ENCODE measurements around the gene CANT1. TPM values are rescaled to one million over a fixed set of nuclear protein-coding genes. Genes with fewer than 3 reads are reported as not detected.
A peak's percentile ranks its signal among the peaks of the same experiment; 100 is the strongest.

The CANT1 gene
- total RNA-seq, 1 donor from 2014 or later: 33.3 TPM

GRCh38 chr17:79019632-79020584 is 10.3 kb upstream of the CANT1 start:
- Mint-ChIP-seq H3K9me3 (ENCODE audit: unreplicated experiment) (peaks cover 2% of the 10 kb centered on the region), H3K4me3 (ENCODE audit: unreplicated experiment) (no peak overlapping the region), H3K4me1 (ENCODE audit: low read depth, unreplicated experiment) (peaks cover 2% of the 10 kb centered on the region), H3K27me3 (ENCODE audit: unreplicated experiment) (peaks cover 25% of the 10 kb centered on the region), H3K36me3 (ENCODE audit: unreplicated experiment) (peaks cover 7% of the 10 kb centered on the region), H3K27ac (ENCODE audit: unreplicated experiment) (no peak overlapping the region)
- DNase-seq: peak; percentile 51
- peak; percentile 67 for TF ChIP-seq CTCF (IDR thresholded peaks at IDR 0.05; ENCODE audit: partially characterized antibody, unreplicated experiment)

GRCh38 chr17:79019261-79019631 is 9.7 kb upstream of the CANT1 start:
- no peak for TF ChIP-seq CTCF (IDR thresholded peaks at IDR 0.05; ENCODE audit: partially characterized antibody, unreplicated experiment)
- H3K4me1 Mint-ChIP-seq (ENCODE audit: low read depth, unreplicated experiment): peaks cover 2% of the 10 kb centered on the region
- H3K27ac Mint-ChIP-seq (ENCODE audit: unreplicated experiment): no peak overlapping the region
- no peak overlapping the region for H3K4me3 Mint-ChIP-seq (ENCODE audit: unreplicated experiment)
- peaks cover 23% of the 10 kb centered on the region for H3K27me3 Mint-ChIP-seq (ENCODE audit: unreplicated experiment)
- peaks cover 7% of the 10 kb centered on the region for H3K36me3 Mint-ChIP-seq (ENCODE audit: unreplicated experiment)
- DNase-seq: no peak
- H3K9me3 Mint-ChIP-seq (ENCODE audit: unreplicated experiment): peaks cover 2% of the 10 kb centered on the region

DNA sequence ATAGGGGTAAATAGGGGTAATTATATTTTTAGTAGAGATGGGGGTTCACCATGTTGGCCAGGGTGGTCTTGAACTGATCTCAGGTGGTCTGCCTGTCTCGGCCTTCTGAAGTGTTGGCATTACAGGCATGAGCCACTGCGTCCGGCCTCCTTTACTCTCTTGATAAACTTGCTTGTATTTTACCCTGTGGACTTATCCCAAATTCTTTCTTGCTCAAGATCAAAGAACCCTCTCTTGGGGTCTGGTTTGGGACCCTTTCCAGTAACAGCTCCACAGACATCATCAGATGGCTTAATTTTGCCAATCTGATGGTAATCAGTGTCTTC is 8.8 kb upstream of the CANT1 start:
- TF ChIP-seq CTCF (IDR thresholded peaks at IDR 0.05; ENCODE audit: partially characterized antibody, unreplicated experiment): no peak
- Mint-ChIP-seq H3K36me3 (ENCODE audit: unreplicated experiment) (peaks cover 7% of the 10 kb centered on the region), H3K4me1 (ENCODE audit: low read depth, unreplicated experiment) (no peaks in the 10 kb centered on the region), H3K27me3 (ENCODE audit: unreplicated experiment) (peaks cover 20% of the 10 kb centered on the region), H3K4me3 (ENCODE audit: unreplicated experiment) (no peak overlapping the region), H3K27ac (ENCODE audit: unreplicated experiment) (no peak overlapping the region), H3K9me3 (ENCODE audit: unreplicated experiment) (peaks cover 5% of the 10 kb centered on the region)
- no peak for DNase-seq

DNA sequence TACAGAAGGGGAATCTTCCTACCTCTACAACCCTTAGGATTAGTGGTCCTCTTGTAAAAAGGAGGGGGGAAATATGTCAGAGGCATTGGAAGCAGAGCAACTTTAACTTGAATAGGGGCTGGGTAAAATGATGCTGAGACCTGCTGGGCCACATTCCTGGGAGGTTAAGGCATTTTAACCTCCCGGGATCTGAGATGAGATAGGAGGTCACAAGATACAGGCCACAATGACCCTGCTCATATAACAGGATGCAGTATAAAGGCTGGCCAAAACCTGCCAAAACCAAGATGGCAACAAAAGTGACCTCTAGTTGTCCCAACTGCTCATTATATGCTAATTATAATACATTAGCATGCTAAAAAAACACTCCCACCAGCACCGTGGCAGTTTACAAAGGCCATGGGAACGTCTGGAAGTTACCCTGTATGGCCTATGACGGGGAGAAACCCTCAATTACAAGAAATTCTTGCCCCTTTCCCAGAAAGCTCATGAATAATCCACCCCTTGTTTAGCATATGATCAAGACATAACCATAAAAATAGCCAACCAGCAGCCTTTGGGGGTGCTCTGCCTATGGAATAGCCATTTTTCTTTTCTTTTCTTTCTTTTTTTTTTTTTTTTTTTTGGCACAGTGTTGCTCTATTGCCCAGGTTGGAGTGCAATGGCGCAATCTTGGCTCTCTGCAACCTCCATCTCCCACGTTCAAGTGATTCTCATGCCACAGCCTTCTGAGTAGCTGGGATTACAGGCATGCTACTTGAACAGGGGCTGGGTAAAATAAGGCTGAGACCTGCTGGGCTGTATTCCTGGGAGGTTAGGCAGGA is 8.2 kb upstream of the CANT1 start:
- no peak for DNase-seq
- no peak for TF ChIP-seq CTCF (IDR thresholded peaks at IDR 0.05; ENCODE audit: partially characterized antibody, unreplicated experiment)
- Mint-ChIP-seq H3K4me1 (ENCODE audit: low read depth, unreplicated experiment) (no peaks in the 10 kb centered on the region), H3K27me3 (ENCODE audit: unreplicated experiment) (peaks cover 16% of the 10 kb centered on the region), H3K27ac (ENCODE audit: unreplicated experiment) (no peak overlapping the region), H3K4me3 (ENCODE audit: unreplicated experiment) (no peak overlapping the region), H3K36me3 (ENCODE audit: unreplicated experiment) (peaks cover 7% of the 10 kb centered on the region), H3K9me3 (ENCODE audit: unreplicated experiment) (peaks cover 5% of the 10 kb centered on the region)

Measured in glutamatergic neuron (in vitro differentiated cells).